H1 (cell line): Measurements from ENCODE around the gene PDIA5. TPM values are rescaled to one million over a fixed set of nuclear protein-coding genes. Genes with fewer than 3 reads are reported as not detected.

Experiments used
- CTCF ChIA-PET: fragments of 300-600 bp; sonication (Branson Sonifier 250); formaldehyde crosslinking; loops from one replicate; lab custom pipeline; 2021; ENCODE audit not compliant: partially characterized antibody; lab: Charles Lee
- POLR2A ChIA-PET: fragments of 300-600 bp; sonication (Branson Sonifier 250); formaldehyde crosslinking; loops from one replicate; lab custom pipeline; 2021; ENCODE audit warnings: inconsistent platforms; ENCODE audit not compliant: partially characterized antibody; lab: Charles Lee
- DNase-seq, 2 experiments: peaks; one replicate each; pipeline versions ENCODE4 v3.0.0 to v3.0.0-alpha.2; 2010 to 2022; ENCODE audit warnings: low spot score in 2 of 2, low read depth in 1 of 2, mixed read lengths in 1 of 2
- FAIRE-seq: peaks from 2 replicates; lab custom pipeline; 2011; peaks lifted over from hg19 to GRCh38; lab: Jason Lieb, UNC
- H2AFZ ChIP-seq: 2 replicates; pipeline ENCODE4 v1.8.1; 2012; ENCODE audit warnings: low read length, inconsistent platforms
- H2AK5ac ChIP-seq: 2 replicates; pipeline ENCODE4 v1.6.1; 2013; ENCODE audit warnings: low read depth, low read length
- H2BK120ac ChIP-seq: replicated peaks from 2 replicates; pipeline ENCODE3; 2013; ENCODE audit warnings: low read depth, low read length, inconsistent platforms
- H2BK12ac ChIP-seq: 2 replicates; pipeline ENCODE4 v1.6.1; 2013; ENCODE audit warnings: low read depth, low read length
- H2BK15ac ChIP-seq: 2 replicates; pipeline ENCODE4 v1.6.1; 2013; ENCODE audit warnings: low read length
- H2BK20ac ChIP-seq: 2 replicates; pipeline ENCODE4 v1.6.1; 2013; ENCODE audit warnings: low read length
- H2BK5ac ChIP-seq: 2 replicates; pipeline ENCODE4 v1.6.1; 2013; ENCODE audit warnings: low read depth, low read length
- H3K14ac ChIP-seq: 2 replicates; pipeline ENCODE4 v1.6.1; 2013; ENCODE audit warnings: inconsistent platforms; ENCODE audit not compliant: insufficient read length
- H3K18ac ChIP-seq: 2 replicates; pipeline ENCODE4 v1.6.1; 2013; ENCODE audit warnings: low read length; ENCODE audit errors: extremely low read depth
- H3K23ac ChIP-seq: 2 replicates; pipeline ENCODE4 v1.6.1; 2013; ENCODE audit warnings: inconsistent platforms; ENCODE audit not compliant: insufficient read length
- H3K23me2 ChIP-seq: 2 replicates; pipeline ENCODE4 v1.6.1; 2013; ENCODE audit warnings: low read depth, low read length
- H3K27ac ChIP-seq: 2 replicates; pipeline ENCODE4 v1.6.1; 2011; ENCODE audit warnings: low read depth, low read length, inconsistent platforms
- H3K27me3 ChIP-seq, 4 experiments: replicated peaks in 1 of 4; 1 replicate in 1 of 4; 2 replicates in 3 of 4; pipeline versions ENCODE4 v1.6.1 to v1.8.1; 2011 to 2013; ENCODE audit warnings: low read length in 3 of 4, mild to moderate bottlenecking in 3 of 4, inconsistent platforms in 2 of 4, mixed read lengths in 2 of 4, moderate library complexity in 1 of 4; ENCODE audit not compliant: control insufficient read depth in 3 of 4, insufficient read depth in 3 of 4; ENCODE audit errors: extremely low read depth in 1 of 4
- H3K36me3 ChIP-seq, 4 experiments: 2 replicates each; pipeline versions ENCODE4 v1.6.1 to v1.8.1; 2011 to 2013; ENCODE audit warnings: mild to moderate bottlenecking in 4 of 4, low read length in 3 of 4, moderate library complexity in 2 of 4, control low read depth in 1 of 4, inconsistent platforms in 1 of 4; ENCODE audit not compliant: insufficient read depth in 4 of 4, control insufficient read depth in 2 of 4
- H3K4ac ChIP-seq: replicated peaks from 2 replicates; pipeline ENCODE3; 2013; ENCODE audit warnings: low read length, low read depth, mixed read lengths, inconsistent platforms; ENCODE audit not compliant: insufficient read length
- H3K4me1 ChIP-seq, 4 experiments: replicated peaks in 1 of 4; 1 replicate in 1 of 4; 2 replicates in 3 of 4; pipeline versions ENCODE4 v1.6.1 to v1.8.1; 2011 to 2013; ENCODE audit warnings: low read length in 3 of 4, inconsistent platforms in 2 of 4, mixed read lengths in 1 of 4; ENCODE audit not compliant: insufficient read depth in 4 of 4, control insufficient read depth in 3 of 4
- H3K4me2 ChIP-seq, 2 experiments: 2 replicates each; pipeline versions ENCODE4 v1.6.1 to v1.8.1; 2011 to 2013; ENCODE audit warnings: low read depth in 2 of 2, low read length in 2 of 2, control low read depth in 1 of 2, inconsistent platforms in 1 of 2, mild to moderate bottlenecking in 1 of 2; ENCODE audit not compliant: insufficient read depth in 1 of 2
- H3K4me3 ChIP-seq, 4 experiments: fragments of 200-600, 300-600 bp in 1 of 4; sonication (generic), shearing (Covaris generic), sonication (Bioruptor Twin) in 1 of 4; 2 replicates each; pipeline versions ENCODE4 v1.5.1 to v1.8.1; 2011 to 2016; ENCODE audit warnings: low read length in 4 of 4, low read depth in 3 of 4, control low read depth in 2 of 4, inconsistent platforms in 2 of 4, mild to moderate bottlenecking in 2 of 4, mixed read lengths in 1 of 4, moderate library complexity in 1 of 4; ENCODE audit not compliant: insufficient read depth in 2 of 4; ENCODE audit errors: extremely low read depth in 1 of 4
- H3K56ac ChIP-seq: replicated peaks from 2 replicates; pipeline ENCODE3; 2013; ENCODE audit warnings: low read depth, mild to moderate bottlenecking, mixed read lengths, low read length, inconsistent platforms; ENCODE audit not compliant: insufficient read length
- H3K79me1 ChIP-seq: 2 replicates; pipeline ENCODE4 v1.6.1; 2013; ENCODE audit warnings: low read depth, low read length, control low read depth
- H3K79me2 ChIP-seq, 2 experiments: 2 replicates each; pipeline versions ENCODE4 v1.6.1 to v1.8.1; 2012 to 2013; ENCODE audit warnings: low read length in 2 of 2, mild to moderate bottlenecking in 2 of 2, inconsistent platforms in 1 of 2; ENCODE audit not compliant: insufficient read depth in 2 of 2, control insufficient read depth in 1 of 2
- H3K9ac ChIP-seq, 4 experiments: replicated peaks in 1 of 4; 1 replicate in 1 of 4; 2 replicates in 3 of 4; pipeline versions ENCODE4 v1.6.1 to v1.8.1; 2011 to 2013; ENCODE audit warnings: low read depth in 3 of 4, low read length in 3 of 4, control low read depth in 2 of 4, mild to moderate bottlenecking in 2 of 4, moderate library complexity in 2 of 4, inconsistent platforms in 1 of 4; ENCODE audit errors: extremely low read depth in 1 of 4
- H3K9me3 ChIP-seq, 2 experiments: 2 replicates each; pipeline versions ENCODE4 v1.6.1 to v1.8.1; 2012 to 2013; ENCODE audit warnings: mild to moderate bottlenecking in 2 of 2, moderate library complexity in 2 of 2, control low read depth in 1 of 2, inconsistent platforms in 1 of 2, low read depth in 1 of 2, low read length in 1 of 2, mixed read lengths in 1 of 2; ENCODE audit not compliant: insufficient read depth in 2 of 2
- H4K20me1 ChIP-seq, 2 experiments: replicated peaks in 1 of 2; 2 replicates each; pipeline versions ENCODE3 to v1.8.1; 2011 to 2013; ENCODE audit warnings: inconsistent platforms in 2 of 2, low read length in 2 of 2, mild to moderate bottlenecking in 1 of 2; ENCODE audit not compliant: insufficient read depth in 2 of 2, control insufficient read depth in 1 of 2
- H4K5ac ChIP-seq: 2 replicates; pipeline ENCODE4 v1.6.1; 2013; ENCODE audit warnings: low read length, low read depth, mixed read lengths, inconsistent platforms; ENCODE audit not compliant: insufficient read length
- H4K8ac ChIP-seq: 2 replicates; pipeline ENCODE4 v1.8.0; 2013; ENCODE audit warnings: mild to moderate bottlenecking, moderate library complexity, low read length, inconsistent platforms; ENCODE audit not compliant: insufficient read depth; ENCODE audit errors: extremely low read depth
- H4K91ac ChIP-seq: replicated peaks from 2 replicates; pipeline ENCODE3; 2013; ENCODE audit warnings: low read length, mixed read lengths, inconsistent platforms; ENCODE audit not compliant: insufficient read length
- CREB1 ChIP-seq: IDR thresholded peaks from 2 replicates; pipeline ENCODE4 v1.6.1; 2012; ENCODE audit warnings: inconsistent platforms
- EGR1 ChIP-seq: IDR thresholded peaks from 2 replicates; pipeline ENCODE4 v1.6.1; 2011; ENCODE audit warnings: low read depth, low read length, borderline replicate concordance
- EZH2 ChIP-seq: fragments of 200-600 bp; sonication (generic); IDR thresholded peaks from 2 replicates; pipeline ENCODE4 v1.7.1; 2012; ENCODE audit warnings: low read depth, mild to moderate bottlenecking, moderate library complexity, low read length, inconsistent platforms; ENCODE audit not compliant: severe bottlenecking
- HDAC2 ChIP-seq, 2 experiments: fragments of 300-600 bp in 1 of 2; sonication (generic) in 1 of 2; IDR thresholded peaks; 2 replicates each; pipeline ENCODE4 v1.6.1; 2011 to 2012; ENCODE audit warnings: low read depth in 2 of 2, low read length in 2 of 2, mild to moderate bottlenecking in 2 of 2, moderate library complexity in 2 of 2, borderline replicate concordance in 1 of 2, inconsistent platforms in 1 of 2
- JUN ChIP-seq: IDR thresholded peaks from 2 replicates; pipeline ENCODE4 v1.6.1; 2011; ENCODE audit warnings: low read depth, mild to moderate bottlenecking, improper control_type of control experiment, low read length
- KDM4A ChIP-seq: IDR thresholded peaks from one replicate; pipeline ENCODE4 v1.7.1; 2012; ENCODE audit warnings: low read depth, mild to moderate bottlenecking, moderate library complexity, low read length, inconsistent platforms; ENCODE audit not compliant: severe bottlenecking
- MAFK ChIP-seq: IDR thresholded peaks from 2 replicates; pipeline ENCODE4 v1.6.1; 2012; ENCODE audit warnings: low read depth, mild to moderate bottlenecking, improper control_type of control experiment, low read length
- MAX ChIP-seq: IDR thresholded peaks from 2 replicates; pipeline ENCODE4 v1.6.1; 2012; ENCODE audit warnings: inconsistent platforms
- RAD21 ChIP-seq, 2 experiments: IDR thresholded peaks in 1 of 2; conservative IDR thresholded peaks in 1 of 2; 2 replicates each; pipeline ENCODE4 v1.6.1; 2011; ENCODE audit warnings: low read depth in 2 of 2, low read length in 2 of 2, improper control_type of control experiment in 1 of 2, inconsistent platforms in 1 of 2, mild to moderate bottlenecking in 1 of 2, moderate library complexity in 1 of 2
- SIRT6 ChIP-seq: IDR thresholded peaks from one replicate; pipeline ENCODE4 v1.7.1; 2012; ENCODE audit warnings: low read length, inconsistent platforms
- SP2 ChIP-seq: IDR thresholded peaks from 2 replicates; pipeline ENCODE4 v1.6.1; 2012; ENCODE audit warnings: mild to moderate bottlenecking, low read length, inconsistent platforms
- SP4 ChIP-seq: IDR thresholded peaks from 2 replicates; pipeline ENCODE4 v1.6.1; 2012; ENCODE audit warnings: low read length, inconsistent platforms
- TBP ChIP-seq: IDR thresholded peaks from 2 replicates; pipeline ENCODE4 v1.6.1; 2011; ENCODE audit warnings: low read depth, low read length, improper control_type of control experiment
- ZNF274 ChIP-seq: IDR thresholded peaks from 2 replicates; pipeline ENCODE4 v1.7.0; 2012; ENCODE audit warnings: low read length, borderline replicate concordance; ENCODE audit errors: extremely low read depth
- WGBS, 2 experiments: shearing (Covaris generic) in 1 of 2; methylation state at CpG; one replicate each; pipeline versions ENCODE4 v1.1.6 to v1.1.7; 2013 to 2015; ENCODE audit warnings: low lambda C conversion rate in 2 of 2, mixed read lengths in 2 of 2, inconsistent platforms in 1 of 2, low coverage in 1 of 2, missing lambda C conversion rate in 1 of 2; ENCODE audit not compliant: insufficient replicate concordance in 2 of 2, insufficient coverage in 1 of 2, insufficient read length in 1 of 2; ENCODE audit errors: extremely low coverage in 1 of 2, missing lambda C conversion rate in 1 of 2; 5-methylcytosine and 5-hydroxymethylcytosine counted together
- polyA plus RNA-seq, 7 experiments: library from polyadenylated mRNA; depleted of rRNA in 3 of 7; stranded (reverse) in 5 of 7; unstranded in 2 of 7; fragments of >200 nt in 5 of 7; fragments of 200-250 nt in 2 of 7; gene quantifications; 1 replicate in 5 of 7; 2 replicates in 1 of 7; 4 replicates in 1 of 7; pipeline versions ENCODE4 v1.2.1 to v1.2.3, GENCODE V29; 2011 to 2013; ENCODE audit warnings: missing spikeins in 2 of 7, mixed read lengths in 2 of 7
- total RNA-seq: library from RNA; stranded (reverse); fragmentation: NEBNext Ultra II Directional; extraction: Animal tissue kit (Norgen Biotek cat#: 25700); gene quantifications from 2 replicates; pipeline ENCODE4 v1.2.1, GENCODE V29; 2021

PDIA5 gene
- total and polyA plus RNA-seq, 2 of the 8 experiments (the other 6 are each of a cell fraction or from before 2014, with no cell fraction given) = 18.2 to 32.8 TPM

- no peak overlapping the region for H4K8ac ChIP-seq
- no peaks in the 10 kb centered on the region for H3K27me3 ChIP-seq
- no peak overlapping the region for H3K4ac ChIP-seq
- no peak overlapping the region for H3K9ac ChIP-seq
- no peak overlapping the region for H3K23ac ChIP-seq
- H2BK20ac ChIP-seq = no peak overlapping the region
- FAIRE-seq (no peak), DNase-seq (no peak)
- POLR2A ChIA-PET = interaction anchor here (1.3 kb wide), 1 partner anchor 54 kb away, joined by 4 read pairs; no protein-coding TSS in a partner anchor
- H3K36me3 ChIP-seq = no peaks in the 10 kb centered on the region; a peak in 2 of 8 replicates
- no peak overlapping the region for H4K91ac ChIP-seq
- 93% methylated on average over 1 of the region's 1 CpG; no CpG with 5 or more reads in 1 of the 2 experiments for WGBS, 2 experiments
- H2AFZ ChIP-seq = no peak overlapping the region
- peaks cover 0 to 15% of the 10 kb centered on the region in 2 experiments; a peak in 1 of 4 replicates for H3K79me2 ChIP-seq
- no peaks in the 10 kb centered on the region for H3K23me2 ChIP-seq
- H3K56ac ChIP-seq = no peak overlapping the region
- H3K79me1 ChIP-seq = no peaks in the 10 kb centered on the region
- no peak overlapping the region for H4K5ac ChIP-seq
- no peak overlapping the region for H2AK5ac ChIP-seq
- no peak overlapping the region for H3K4me3 ChIP-seq
- no peak overlapping the region for H2BK15ac ChIP-seq
- H3K27ac ChIP-seq = no peak overlapping the region
- CTCF ChIA-PET = interaction anchor here (0.7 to 3.6 kb wide), 8 partner anchors 9 to 264 kb away, joined by 3 to 29 read pairs (median 4); no protein-coding TSS in a partner anchor
- H3K9me3 ChIP-seq = no peaks in the 10 kb centered on the region
- peaks cover 10 to 27% (median 21%) of the 10 kb centered on the region in 4 experiments; a peak in 6 of 7 replicates for H3K4me1 ChIP-seq
- H3K18ac ChIP-seq = no peak overlapping the region
- no peak overlapping the region for H3K4me2 ChIP-seq
- H3K14ac ChIP-seq = no peak overlapping the region
- no peak overlapping the region for H2BK120ac ChIP-seq
- H2BK12ac ChIP-seq = no peak overlapping the region
- H2BK5ac ChIP-seq = no peak overlapping the region
- H4K20me1 ChIP-seq = peaks cover 0 to 2% of the 10 kb centered on the region in 2 experiments
- TF ChIP-seq SP4 = no peak
- TF ChIP-seq MAX = no peak
- TF ChIP-seq EGR1 = no peak
- no peak for TF ChIP-seq TBP
- TF ChIP-seq SIRT6 = no peak
- TF ChIP-seq HDAC2 (IDR thresholded peaks at IDR 0.05; ENCODE audit: borderline replicate concordance in 1 of 2, low read depth in 2 of 2, low read length in 2 of 2) = no peak
- no peak for TF ChIP-seq RAD21 (IDR thresholded peaks at IDR 0.05 in 1 of 2, conservative IDR thresholded peaks at IDR 0.05 in 1 of 2; ENCODE audit: low read depth in 2 of 2, low read length in 2 of 2)
- TF ChIP-seq SP2 = no peak
- no peak for TF ChIP-seq KDM4A
- no peak for TF ChIP-seq MAFK
- no peak for TF ChIP-seq JUN
- TF ChIP-seq ZNF274 = no peak
- no peak for TF ChIP-seq EZH2
- TF ChIP-seq CREB1 = no peak
Measured at GRCh38 chr3:123018683-123019082, 48.1 kb upstream of the PDIA5 start.
